Spinal cord (tissue), 10 donors: ENCODE results near the gene UBTD1. TPM values are rescaled to one million over a fixed set of nuclear protein-coding genes. Genes with fewer than 3 reads are reported as not detected.
A peak's percentile ranks its signal among the peaks of the same experiment; 100 is the strongest.
"Not testable (repeated sequence)": the region's sequence is repeated elsewhere in the genome, so short reads cannot be mapped to it uniquely, and the experiment has no call there.

Source experiments
- DNase-seq, 6 donors: peaks; one replicate each; pipeline versions ENCODE4 v3.0.0 to v3.0.0-alpha.2; 2013 to 2015; ENCODE audit warnings: low spot score in 6 of 6, low read depth in 4 of 6
- H3K27ac ChIP-seq: one replicate; pipeline ENCODE4 v1.5.1; 2013; ENCODE audit warnings: low read depth, low read length, control low read depth
- H3K27me3 ChIP-seq: one replicate; pipeline ENCODE4 v1.6.1; 2013; ENCODE audit warnings: low read length; ENCODE audit not compliant: control insufficient read depth, insufficient read depth
- H3K36me3 ChIP-seq: one replicate; pipeline ENCODE4 v1.6.1; 2013; ENCODE audit warnings: low read length; ENCODE audit not compliant: control insufficient read depth, insufficient read depth
- H3K4me1 ChIP-seq: one replicate; pipeline ENCODE4 v1.6.1; 2013; ENCODE audit warnings: low read length; ENCODE audit not compliant: control insufficient read depth, insufficient read depth
- H3K4me3 ChIP-seq: one replicate; pipeline ENCODE4 v1.5.1; 2013; ENCODE audit warnings: low read depth, low read length, control low read depth
- H3K9me3 ChIP-seq: one replicate; pipeline ENCODE4 v1.6.1; 2013; ENCODE audit warnings: low read length; ENCODE audit not compliant: control insufficient read depth, insufficient read depth
- WGBS: methylation state at CpG from one replicate; pipeline ENCODE4 v1.1.5; 2013; ENCODE audit warnings: missing lambda C conversion rate; ENCODE audit not compliant: insufficient coverage; 5-methylcytosine and 5-hydroxymethylcytosine counted together
- polyA plus RNA-seq, 2 donors: library from polyadenylated mRNA; unstranded; fragments of 120-200 nt; gene quantifications; one replicate each; pipeline ENCODE4 v1.2.1, GENCODE V29; 2013; ENCODE audit not compliant: insufficient read length in 2 of 2
- total RNA-seq, 2 donors: library from RNA; depleted of rRNA in 1 of 2; stranded (reverse); fragments of 120-200 nt in 1 of 2; fragments of >200 nt in 1 of 2; gene quantifications; one replicate each; pipeline versions ENCODE4 v1.2.3 to v1.2.4, GENCODE V29; 2013 to 2014
- donor health status: healthy.

The UBTD1 gene
- total and polyA plus RNA-seq, 4 donors, result 4.6 to 16.4 (median 13.3) TPM

DNA sequence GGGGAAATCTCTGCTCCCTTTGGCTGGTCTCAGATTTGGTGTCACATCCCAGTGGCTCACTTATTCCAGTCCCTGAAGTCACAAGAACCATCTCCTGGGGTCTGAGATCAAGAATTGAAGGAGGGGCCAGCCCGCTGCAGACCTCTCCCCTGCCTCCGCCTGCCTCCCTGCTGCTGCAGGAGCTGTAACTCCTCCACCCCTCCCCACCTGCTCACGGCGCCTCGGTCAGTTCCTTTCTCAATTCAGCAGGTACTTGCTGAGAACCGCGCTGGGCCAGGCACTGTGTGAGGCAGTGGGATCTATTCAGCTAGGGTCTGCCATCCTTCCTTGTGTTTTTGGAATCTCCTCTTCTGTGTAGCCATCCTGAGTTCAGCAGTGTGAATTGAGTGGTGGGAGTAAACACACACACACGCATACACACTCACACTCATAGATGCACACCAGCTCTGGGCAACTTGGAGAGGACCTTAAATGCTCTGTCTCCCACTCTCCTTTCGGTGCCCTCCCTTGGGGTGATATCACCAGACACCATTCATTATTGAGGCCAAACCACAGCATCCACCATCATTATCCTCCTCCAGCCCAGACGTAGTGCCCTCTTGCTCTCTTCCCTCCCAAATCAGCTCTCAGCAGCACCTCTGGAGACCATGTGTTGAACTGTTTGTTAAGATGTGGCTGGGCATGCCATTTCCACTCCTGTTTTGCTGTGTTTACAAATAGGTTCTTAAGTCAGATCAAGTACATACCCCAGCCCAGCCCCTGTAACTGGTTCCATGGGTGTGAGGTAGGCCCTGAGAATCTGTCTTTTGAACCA lies 51.8 kb downstream of the UBTD1 start:
- Histone ChIP-seq H3K27me3 (no peaks in the 10 kb centered on the region), H3K4me1 (peaks cover 46% of the 10 kb centered on the region), H3K4me3 (no peak overlapping the region), H3K27ac (peak overlapping the region; percentile 52), H3K9me3 (no peaks in the 10 kb centered on the region), H3K36me3 (no peaks in the 10 kb centered on the region)
- 84% methylated on average over 3 of the region's 10 CpGs for WGBS
- no peak for DNase-seq

DNA sequence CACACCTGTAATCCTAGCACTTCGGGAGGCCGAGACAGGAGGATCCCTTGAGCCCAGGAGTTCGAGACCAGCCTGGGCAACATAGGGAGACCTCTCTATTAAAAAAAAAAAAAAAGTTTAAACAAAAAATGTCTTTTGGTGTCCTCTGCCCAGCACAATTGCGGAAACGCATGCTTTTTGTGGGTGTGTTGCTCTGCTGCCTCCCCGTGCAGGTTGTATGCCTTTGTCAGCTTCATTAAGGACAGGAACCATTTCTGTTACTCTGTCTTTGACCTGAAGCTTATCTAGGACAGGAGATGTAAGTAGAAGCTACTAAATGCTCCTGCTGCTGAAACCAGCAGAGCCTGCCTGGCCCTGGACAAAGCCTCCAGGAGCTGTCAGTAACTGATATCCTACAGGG lies 52.5 kb downstream of the UBTD1 start:
- Histone ChIP-seq H3K9me3 (no peaks in the 10 kb centered on the region), H3K27ac (no peak overlapping the region), H3K27me3 (no peaks in the 10 kb centered on the region), H3K36me3 (no peaks in the 10 kb centered on the region), H3K4me1 (peaks cover 46% of the 10 kb centered on the region), H3K4me3 (no peak overlapping the region)
- 92% methylated on average over 3 of the region's 6 CpGs for WGBS
- no peak for DNase-seq

DNA sequence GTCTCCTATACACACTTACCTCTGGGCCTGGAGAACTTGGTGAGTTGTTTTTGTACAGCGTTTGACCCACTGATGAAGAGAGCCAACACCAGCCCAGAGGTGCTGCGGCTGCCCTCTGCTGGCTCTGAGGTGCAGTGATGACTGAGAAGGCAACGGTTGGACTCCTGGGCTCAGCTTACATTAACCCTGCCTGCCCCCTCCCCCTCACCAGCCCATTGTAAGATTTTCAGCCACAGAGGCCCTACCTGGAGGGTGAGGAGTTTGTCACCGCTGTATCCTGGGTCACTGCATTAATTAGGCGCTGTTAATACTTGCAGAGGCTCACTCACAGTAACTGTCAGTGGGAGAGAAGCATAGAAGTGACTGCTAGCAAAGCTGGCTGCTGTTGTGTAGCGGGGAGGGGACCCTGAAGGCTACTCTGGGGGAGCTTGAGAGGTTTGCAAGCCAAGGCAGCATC lies 54.9 kb downstream of the UBTD1 start:
- Histone ChIP-seq H3K36me3 (no peaks in the 10 kb centered on the region), H3K27me3 (no peaks in the 10 kb centered on the region), H3K27ac (no peak overlapping the region), H3K4me1 (peaks cover 26% of the 10 kb centered on the region), H3K9me3 (no peaks in the 10 kb centered on the region), H3K4me3 (no peak overlapping the region)
- DNase-seq, result peak in 2 of 6 donors; percentile 72 to 81
- WGBS, result 16% methylated on average over 5 of the region's 6 CpGs

DNA sequence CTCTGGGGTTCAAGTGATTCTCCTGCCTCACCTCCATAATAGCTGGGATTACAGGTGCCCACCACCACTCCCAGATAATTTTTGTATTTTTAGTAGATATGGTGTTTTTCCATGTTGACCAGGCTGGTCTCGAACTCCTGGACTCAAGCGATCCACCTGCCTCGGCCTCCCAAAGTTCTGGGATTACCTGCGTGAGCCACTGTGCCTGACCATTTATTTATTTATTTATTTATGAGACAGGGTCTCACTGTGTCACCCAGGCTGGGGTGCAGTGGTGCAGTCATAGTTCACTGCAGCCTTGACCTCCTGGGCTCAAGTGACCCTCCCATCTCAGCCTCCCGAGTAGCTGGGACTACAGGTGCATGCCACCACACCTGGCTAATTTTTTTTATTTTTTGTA lies 55.6 kb downstream of the UBTD1 start:
- not testable (repeated sequence) for DNase-seq, H3K9me3 ChIP-seq
- no CpG with 5 or more reads among the region's 5 CpGs for WGBS

DNA sequence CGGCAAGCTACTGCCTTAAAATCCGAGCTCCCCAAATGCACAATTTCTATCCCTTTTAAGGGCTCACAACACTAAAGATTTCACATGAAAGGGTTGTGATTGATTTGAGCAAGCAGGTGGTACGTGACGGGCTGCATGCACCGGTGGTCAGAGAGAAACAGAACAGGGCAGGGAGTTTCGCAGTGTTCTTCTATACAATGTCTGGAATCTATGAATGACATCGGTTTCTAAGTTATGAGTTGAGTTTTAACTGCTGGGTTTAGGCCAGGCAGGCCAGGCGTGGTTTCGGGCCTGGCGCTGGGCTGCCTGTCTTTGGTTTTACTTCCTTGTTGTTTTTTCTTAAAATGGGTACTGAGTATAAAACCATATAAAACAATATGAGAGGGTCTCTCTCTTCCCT lies 56.8 kb downstream of the UBTD1 start:
- not testable (repeated sequence) for H3K36me3 ChIP-seq, H3K27me3 ChIP-seq, H3K4me1 ChIP-seq, DNase-seq, H3K4me3 ChIP-seq, H3K27ac ChIP-seq, H3K9me3 ChIP-seq
- WGBS, result 94% methylated on average over 2 of the region's 10 CpGs

More for the DNA sequence above, 55.6 kb downstream of the UBTD1 start:
- H3K27ac ChIP-seq, H3K36me3 ChIP-seq, H3K27me3 ChIP-seq, H3K4me3 ChIP-seq: not testable (repeated sequence)
- peaks cover 19% of the 10 kb centered on the region for H3K4me1 ChIP-seq

DNA sequence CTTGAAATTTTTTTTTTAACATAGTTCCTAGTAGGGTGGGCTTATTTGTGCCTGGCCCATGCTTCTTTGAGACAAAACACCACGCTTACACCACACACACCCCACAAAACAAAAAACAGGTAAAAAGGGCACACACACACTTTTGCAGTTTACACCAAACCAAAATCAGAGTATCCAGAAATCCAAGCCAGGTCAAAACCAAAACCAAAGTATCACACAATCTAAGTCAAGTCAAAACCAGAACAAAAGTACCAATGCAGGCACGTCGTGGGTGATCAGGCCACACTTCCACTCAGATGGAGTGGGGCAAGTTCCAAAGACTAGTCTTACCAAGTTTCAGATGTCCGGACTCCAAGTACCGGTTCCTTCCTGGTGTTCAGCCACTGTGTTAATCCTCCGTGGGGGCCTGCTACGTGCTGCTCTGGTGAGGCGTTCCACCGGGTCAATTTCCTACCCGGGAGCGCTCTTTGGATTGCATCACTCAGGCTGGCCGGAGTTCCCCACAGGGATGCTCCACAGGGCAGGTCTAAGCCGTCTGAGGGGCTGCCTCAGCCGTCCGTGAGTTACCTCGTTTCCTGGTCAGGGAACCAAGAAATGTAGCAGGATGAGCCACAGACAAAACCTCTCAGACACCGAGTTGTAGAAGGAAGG lies 62.1 kb downstream of the UBTD1 start:
- not testable (repeated sequence) for H3K36me3 ChIP-seq, DNase-seq, H3K27ac ChIP-seq, H3K27me3 ChIP-seq, H3K4me3 ChIP-seq, H3K9me3 ChIP-seq, H3K4me1 ChIP-seq
- 86% methylated on average over 16 of the region's 17 CpGs for WGBS

DNA sequence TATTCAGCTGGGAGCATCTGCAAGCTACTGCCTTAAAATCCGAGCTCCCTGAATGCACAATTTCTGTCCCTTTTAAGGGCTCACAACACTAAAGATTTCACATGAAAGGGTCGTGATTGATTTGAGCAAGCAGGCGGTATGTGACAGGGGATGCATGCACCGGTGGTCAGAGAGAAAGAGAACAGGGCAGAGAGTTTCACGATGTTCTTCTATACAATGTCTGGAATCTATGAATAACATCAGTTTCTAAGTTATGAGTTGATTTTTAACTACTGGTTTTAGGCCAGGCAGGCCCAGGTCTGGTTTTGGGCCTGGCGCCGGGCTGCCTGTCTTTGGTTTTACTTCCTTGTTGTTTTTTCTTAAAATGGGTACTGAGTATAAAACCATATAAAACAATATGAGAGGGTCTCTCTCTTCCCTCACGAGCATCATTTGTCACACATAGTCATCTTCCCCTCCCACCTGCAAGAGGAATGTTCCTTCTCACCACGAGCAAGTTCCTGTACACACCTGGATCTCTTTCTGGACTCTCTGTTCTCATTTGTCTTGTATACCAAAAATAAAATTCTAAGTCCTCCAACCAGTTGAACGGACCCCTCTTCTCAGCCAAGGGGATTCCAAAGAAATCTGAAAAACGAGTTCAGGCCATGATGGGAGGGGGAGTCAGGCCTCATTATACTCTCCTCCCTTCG lies 62.8 kb downstream of the UBTD1 start:
- WGBS, result 100% methylated on average over 1 of the region's 12 CpGs
- H3K4me3 ChIP-seq, H3K9me3 ChIP-seq, H3K36me3 ChIP-seq, H3K27me3 ChIP-seq, H3K27ac ChIP-seq, DNase-seq, H3K4me1 ChIP-seq: not testable (repeated sequence)

DNA sequence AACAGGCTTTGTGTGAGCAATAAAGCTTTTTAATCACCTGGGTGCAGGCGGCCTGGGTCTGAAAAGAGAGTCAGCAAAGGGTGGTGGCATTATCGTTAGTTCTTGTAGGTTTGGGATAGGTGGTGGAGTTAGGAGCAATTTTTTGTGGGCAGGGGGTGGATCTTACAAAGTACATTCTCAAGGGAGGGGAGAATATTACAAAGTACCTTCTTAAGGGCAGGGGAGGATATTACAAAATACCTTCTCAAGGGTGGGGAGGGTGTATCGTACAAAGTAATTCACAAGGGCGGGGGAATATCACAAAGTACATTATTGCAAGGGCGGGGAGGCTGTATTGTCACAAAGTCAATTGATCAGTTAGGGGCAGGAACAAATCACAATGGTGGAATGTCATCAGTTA lies 63.6 kb downstream of the UBTD1 start:
- not testable (repeated sequence) for H3K9me3 ChIP-seq, H3K4me3 ChIP-seq, H3K4me1 ChIP-seq, DNase-seq, H3K36me3 ChIP-seq, H3K27me3 ChIP-seq, H3K27ac ChIP-seq
- WGBS, result 94% methylated on average over 4 of the region's 5 CpGs

DNA sequence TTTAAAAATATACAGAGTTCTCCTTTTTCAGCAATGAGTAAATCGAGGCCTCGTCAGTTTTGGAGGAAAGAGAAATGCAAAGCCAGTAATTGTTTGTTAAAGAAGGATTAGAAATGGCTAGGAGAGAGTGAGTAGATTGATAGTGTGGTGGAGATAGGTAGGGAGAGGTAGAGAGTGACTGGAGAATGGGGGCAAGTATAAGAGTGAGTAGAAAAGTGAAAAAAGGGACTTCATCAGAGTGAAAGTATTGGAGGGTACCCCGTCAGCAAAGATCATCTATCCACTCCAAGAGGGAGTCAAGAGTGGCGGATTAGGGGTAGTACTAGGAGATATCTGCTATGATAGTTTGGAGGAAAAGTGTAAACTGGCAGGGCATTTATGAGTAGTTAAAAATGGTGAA lies 64.6 kb downstream of the UBTD1 start:
- no peaks in the 10 kb centered on the region for H3K27me3 ChIP-seq
- H3K4me3 ChIP-seq, result no peak overlapping the region
- no peak for DNase-seq
- H3K27ac ChIP-seq, result no peak overlapping the region
- peaks cover 4% of the 10 kb centered on the region for H3K36me3 ChIP-seq
- 96% methylated on average over 3 of the region's 4 CpGs for WGBS
- H3K4me1 ChIP-seq, result no peaks in the 10 kb centered on the region
- no peaks in the 10 kb centered on the region for H3K9me3 ChIP-seq
